GM12874 (cell line): ENCODE data around the gene MYBBP1A.

Experiments used
- CTCF ChIP-seq: IDR thresholded peaks from 2 replicates; pipeline ENCODE4 v1.5.1; 2011; ENCODE audit warnings: low read depth, mild to moderate bottlenecking, control low read depth, low read length, moderate library complexity; ENCODE audit not compliant: insufficient read depth

The MYBBP1A gene

GRCh38 chr17:4529533-4530152 lies 25.5 kb downstream of the MYBBP1A start:
- no peak for TF ChIP-seq CTCF

- TF ChIP-seq CTCF, result no peak
These were observed 27.5 kb downstream of the MYBBP1A start for GRCh38 chr17:4527566-4528125.

GRCh38 chr17:4527134-4527533 lies 28.1 kb downstream of the MYBBP1A start:
- TF ChIP-seq CTCF, result no peak

- TF ChIP-seq CTCF, result no peak
These were observed 29.3 kb downstream of the MYBBP1A start for GRCh38 chr17:4525691-4526397.

- TF ChIP-seq CTCF, result no peak
These were observed 31.2 kb downstream of the MYBBP1A start for GRCh38 chr17:4523946-4524345.

- TF ChIP-seq CTCF, result no peak
These were observed 32.5 kb downstream of the MYBBP1A start for GRCh38 chr17:4522661-4523060.

GRCh38 chr17:4520894-4521600 lies 34.1 kb downstream of the MYBBP1A start:
- no peak for TF ChIP-seq CTCF
